ENCODE data around the gene TUT4. TPM values are rescaled to one million over a fixed set of nuclear protein-coding genes. Genes with fewer than 3 reads are reported as not detected.

The TUT4 gene
- total and polyA plus RNA-seq, 2 of the 4 experiments (the other 2 are of a cell fraction), result 10.9 to 40.0 TPM

DNA sequence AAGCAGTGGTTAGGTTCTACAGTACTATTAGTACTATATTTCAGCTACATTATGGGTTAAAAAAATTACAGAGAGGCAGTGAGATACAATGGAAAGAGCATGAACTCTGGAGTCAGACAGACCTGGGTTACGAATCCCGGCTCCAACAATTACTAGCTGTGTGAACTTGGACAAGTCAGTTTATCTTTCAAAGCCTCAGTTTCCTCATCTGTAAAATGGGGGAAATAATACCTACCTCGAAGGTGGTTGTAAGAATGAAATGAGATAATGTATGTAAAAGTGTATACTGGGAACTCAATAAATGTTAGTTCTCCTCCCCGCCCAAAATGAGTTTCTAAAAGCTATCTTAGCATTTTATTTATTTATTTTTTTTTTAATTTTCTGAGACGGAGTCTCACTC, 89.0 kb downstream of the TUT4 start:
- intact Hi-C loops (cut with micrococcal nuclease), result no loop called here
- Histone ChIP-seq H2BK20ac (ENCODE audit: low read depth, low read length) (no peak overlapping the region), H2BK15ac (ENCODE audit: low read depth, low read length) (no peak overlapping the region), H4K5ac (ENCODE audit: low read depth, low read length) (no peak overlapping the region), H3K79me1 (ENCODE audit: low read depth in 1 of 2, low read length in 2 of 2) (no peaks in the 10 kb centered on the region; a peak in 1 of 4 replicates), H3K9ac (ENCODE audit: low read depth, low read length) (no peak overlapping the region), H3K4me2 (ENCODE audit: low read depth, low read length) (no peak overlapping the region), H3K9me1 (ENCODE audit: insufficient read depth, low read length) (no peaks in the 10 kb centered on the region), H3K27ac (ENCODE audit: insufficient read depth, low read length) (no peak overlapping the region), H2BK120ac (ENCODE audit: low read depth, low read length) (no peak overlapping the region), H3K4me3 (ENCODE audit: insufficient read depth, low read depth, low read length) (no peak overlapping the region), H3K56ac (ENCODE audit: extremely low read depth, insufficient read depth, low read length) (no peak overlapping the region), H3K4me1 (ENCODE audit: control insufficient read depth, insufficient read depth, low read length) (no peaks in the 10 kb centered on the region), H4K91ac (ENCODE audit: insufficient read depth, low read depth, low read length) (no peak overlapping the region), H2AK9ac (replicated peaks; ENCODE audit: low read depth, low read length, poor library complexity) (no peak overlapping the region), H3K14ac (replicated peaks; ENCODE audit: low read depth, low read length) (no peak overlapping the region), H4K8ac (ENCODE audit: low read depth in 2 of 2, low read length in 2 of 2) (no peak overlapping the region), H2AFZ (replicated peaks; ENCODE audit: low read length, poor library complexity) (no peak overlapping the region), H3K9me3 (ENCODE audit: control insufficient read depth, insufficient read depth, low read length) (no peaks in the 10 kb centered on the region), H3K27me3 (ENCODE audit: control insufficient read depth, insufficient read depth, low read length) (no peaks in the 10 kb centered on the region), H4K20me1 (ENCODE audit: insufficient read depth, low read length) (no peaks in the 10 kb centered on the region), H3K18ac (ENCODE audit: low read depth, low read length) (no peak overlapping the region), H3K23ac (ENCODE audit: low read depth, low read length) (no peak overlapping the region), H2AK5ac (ENCODE audit: low read depth, low read length) (no peak overlapping the region), H3K4ac (ENCODE audit: low read depth, low read length) (no peak overlapping the region), H3K36me3 (ENCODE audit: control insufficient read depth, insufficient read depth, low read length) (0 out of 2 replicates have a peak, but pooled peaks cover 7% of the 10 kb centered on the region), H2BK5ac (ENCODE audit: low read depth, low read length, poor library complexity, severe bottlenecking) (no peak overlapping the region)
- no TSS peak for BruUV-seq (replicated peaks)
- CTCF ChIA-PET, result interaction anchor here (0.5 to 0.8 kb wide), 3 partner anchors 9 to 731 kb away, joined by 3 to 4 read pairs (median 3); no protein-coding TSS in a partner anchor
- DNase-seq (no peak), ATAC-seq (ENCODE audit: low read depth) (no peak)
- POLR2A ChIA-PET (ENCODE audit: unreplicated experiment), result interaction anchor here (0.5 kb wide), 1 partner anchor 10 kb away, joined by 4 read pairs; no protein-coding TSS in a partner anchor
- WGBS, 2 experiments (ENCODE audit: extremely low coverage in 2 of 2, insufficient read length in 1 of 2), result no CpG with 5 or more reads among the region's 5 CpGs
- dilution Hi-C loops (cut with HindIII; ENCODE audit: low sequenced_read_pairs, unreplicated experiment), result no loop called here
- in situ Hi-C loops (cut with MboI; ENCODE audit: low sequenced_read_pairs), result no loop called here
- TF ChIP-seq RCOR1 (IDR thresholded peaks at IDR 0.05; ENCODE audit: insufficient replicate concordance, low read length) (no peak), BHLHE40 (IDR thresholded peaks at IDR 0.05; ENCODE audit: low read depth, low read length) (no peak), RFX5 (IDR thresholded peaks at IDR 0.05; ENCODE audit: low read depth, low read length) (no peak), ELK1 (IDR thresholded peaks at IDR 0.05; ENCODE audit: borderline replicate concordance, low read depth, low read length) (no peak), POLR2A (IDR thresholded peaks at IDR 0.05; ENCODE audit: low read depth, low read length) (no peak), SMC3 (IDR thresholded peaks at IDR 0.05; ENCODE audit: low read depth, low read length) (no peak), MAZ (IDR thresholded peaks at IDR 0.05; ENCODE audit: borderline replicate concordance, low read depth, low read length) (no peak), FOS (IDR thresholded peaks at IDR 0.05; ENCODE audit: low read depth, low read length) (no peak), MXI1 (IDR thresholded peaks at IDR 0.05; ENCODE audit: borderline replicate concordance, low read depth, low read length) (no peak), NFE2L2 (IDR thresholded peaks at IDR 0.05; ENCODE audit: low read depth, low read length) (no peak), CTCF (conservative IDR thresholded peaks at IDR 0.05; ENCODE audit: low read depth, low read length) (no peak), CEBPB (IDR thresholded peaks at IDR 0.05; ENCODE audit: low read depth, low read length) (no peak), MAFK (IDR thresholded peaks at IDR 0.05; ENCODE audit: low read depth, low read length) (no peak)
- TF ChIP-seq, protein P1, sequence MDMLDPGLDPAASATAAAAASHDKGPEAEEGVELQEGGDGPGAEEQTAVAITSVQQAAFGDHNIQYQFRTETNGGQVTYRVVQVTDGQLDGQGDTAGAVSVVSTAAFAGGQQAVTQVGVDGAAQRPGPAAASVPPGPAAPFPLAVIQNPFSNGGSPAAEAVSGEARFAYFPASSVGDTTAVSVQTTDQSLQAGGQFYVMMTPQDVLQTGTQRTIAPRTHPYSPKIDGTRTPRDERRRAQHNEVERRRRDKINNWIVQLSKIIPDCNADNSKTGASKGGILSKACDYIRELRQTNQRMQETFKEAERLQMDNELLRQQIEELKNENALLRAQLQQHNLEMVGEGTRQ (IDR thresholded peaks at IDR 0.05; ENCODE audit: low read depth, low read length), result no peak
